H1 (cell line): ENCODE results near the gene ITGAV. TPM values are rescaled to one million over a fixed set of nuclear protein-coding genes. Genes with fewer than 3 reads are reported as not detected.

Source experiments
- CHD7 ChIP-seq: fragments of 300-600 bp; sonication (generic); IDR thresholded peaks from 2 replicates; pipeline ENCODE4 v1.7.1; 2012; ENCODE audit warnings: low read length, moderate library complexity, mild to moderate bottlenecking, inconsistent platforms; ENCODE audit not compliant: insufficient replicate concordance
- CTCF ChIP-seq, 3 experiments: IDR thresholded peaks; 1 replicate in 2 of 3; 2 replicates in 1 of 3; pipeline versions ENCODE4 v1.5.1 to v1.6.1; 2011; ENCODE audit warnings: low read length in 3 of 3, mild to moderate bottlenecking in 3 of 3, inconsistent platforms in 2 of 3, low read depth in 1 of 3, moderate library complexity in 1 of 3; ENCODE audit not compliant: insufficient read depth in 1 of 3; ENCODE audit errors: control extremely low read depth in 1 of 3
- EZH2 ChIP-seq: fragments of 200-600 bp; sonication (generic); IDR thresholded peaks from 2 replicates; pipeline ENCODE4 v1.7.1; 2012; ENCODE audit warnings: low read depth, mild to moderate bottlenecking, moderate library complexity, low read length, inconsistent platforms; ENCODE audit not compliant: severe bottlenecking
- HDAC6 ChIP-seq: IDR thresholded peaks from one replicate; pipeline ENCODE4 v1.7.1; 2012; ENCODE audit warnings: low read depth, mild to moderate bottlenecking, inconsistent platforms, low read length, moderate library complexity
- JUN ChIP-seq: IDR thresholded peaks from 2 replicates; pipeline ENCODE4 v1.6.1; 2011; ENCODE audit warnings: low read depth, mild to moderate bottlenecking, improper control_type of control experiment, low read length
- KDM4A ChIP-seq: IDR thresholded peaks from one replicate; pipeline ENCODE4 v1.7.1; 2012; ENCODE audit warnings: low read depth, mild to moderate bottlenecking, moderate library complexity, low read length, inconsistent platforms; ENCODE audit not compliant: severe bottlenecking
- RBBP5 ChIP-seq: IDR thresholded peaks from 2 replicates; pipeline ENCODE4 v1.7.1; 2012; ENCODE audit warnings: low read depth, mild to moderate bottlenecking, inconsistent platforms, low read length, moderate library complexity, borderline replicate concordance
- SIN3A ChIP-seq, 2 experiments: IDR thresholded peaks in 1 of 2; conservative IDR thresholded peaks in 1 of 2; 2 replicates each; pipeline ENCODE4 v1.6.1; 2011 to 2012; ENCODE audit warnings: low read length in 2 of 2, improper control_type of control experiment in 1 of 2, low read depth in 1 of 2, mild to moderate bottlenecking in 1 of 2
- SRF ChIP-seq: IDR thresholded peaks from 2 replicates; pipeline ENCODE4 v1.6.1; 2011; ENCODE audit warnings: mild to moderate bottlenecking, low read depth, low read length, moderate library complexity
- polyA plus RNA-seq, 7 experiments: library from polyadenylated mRNA; depleted of rRNA in 3 of 7; stranded (reverse) in 5 of 7; unstranded in 2 of 7; fragments of >200 nt in 5 of 7; fragments of 200-250 nt in 2 of 7; gene quantifications; 1 replicate in 5 of 7; 2 replicates in 1 of 7; 4 replicates in 1 of 7; pipeline versions ENCODE4 v1.2.1 to v1.2.3, GENCODE V29; 2011 to 2013; ENCODE audit warnings: missing spikeins in 2 of 7, mixed read lengths in 2 of 7
- total RNA-seq: library from RNA; stranded (reverse); fragmentation: NEBNext Ultra II Directional; extraction: Animal tissue kit (Norgen Biotek cat#: 25700); gene quantifications from 2 replicates; pipeline ENCODE4 v1.2.1, GENCODE V29; 2021

ITGAV gene
- total and polyA plus RNA-seq, 2 of the 8 experiments (the other 6 are each of a cell fraction or from before 2014, with no cell fraction given) = 11.7 to 42.4 TPM

- TF ChIP-seq CHD7 (no peak), SRF (no peak), SIN3A (conservative IDR thresholded peaks at IDR 0.05 in 1 of 2, IDR thresholded peaks at IDR 0.05 in 1 of 2; ENCODE audit: low read depth in 1 of 2, low read length in 2 of 2) (no peak), RBBP5 (no peak), EZH2 (no peak), CTCF (IDR thresholded peaks at IDR 0.05; ENCODE audit: control extremely low read depth in 1 of 3, insufficient read depth in 1 of 3, low read depth in 1 of 3, low read length in 3 of 3) (no peak), JUN (no peak), KDM4A (no peak), HDAC6 (no peak)
Measured at GRCh38 chr2:186704897-186705296, 115.0 kb downstream of the ITGAV start (continued).
